HL-60 (cell line): ENCODE results near the gene MOCOS.

Source experiments
- DNase-seq, 2 experiments: peaks; one replicate each; pipeline ENCODE4 v3.0.0-alpha.2; 2010 to 2020; ENCODE audit warnings: low read depth in 1 of 2, low spot score in 1 of 2
- H3K27ac ChIP-seq: fragments of 250-450 bp; sonication (Bioruptor Pico); replicated peaks from 2 replicates; pipeline ENCODE4 v1.5.1; 2020; ENCODE audit warnings: mild to moderate bottlenecking, moderate library complexity
- H3K27me3 ChIP-seq: fragments of 250-450 bp; sonication (Bioruptor Pico); 2 replicates; pipeline ENCODE4 v1.5.1; 2021; ENCODE audit warnings: mild to moderate bottlenecking, moderate library complexity; ENCODE audit not compliant: insufficient read depth, poor library complexity, severe bottlenecking
- H3K4me3 ChIP-seq: replicated peaks from 2 replicates; pipeline ENCODE4 v1.5.1; 2011; ENCODE audit warnings: mild to moderate bottlenecking, control low read depth, low read length; ENCODE audit not compliant: insufficient read depth
- GABPA ChIP-seq: IDR thresholded peaks from 2 replicates; pipeline ENCODE4 v1.6.1; 2012; ENCODE audit warnings: low read depth
- POLR2AphosphoS5 ChIP-seq: IDR thresholded peaks from 2 replicates; pipeline ENCODE4 v1.6.1; 2012; ENCODE audit warnings: low read depth
- SPI1 ChIP-seq: IDR thresholded peaks from 2 replicates; pipeline ENCODE4 v1.6.1; 2012; ENCODE audit warnings: low read depth, mild to moderate bottlenecking, borderline replicate concordance
- TF ChIP-seq, protein P1 (sequence below): IDR thresholded peaks from one replicate; pipeline ENCODE4 v1.5.1; 2011; ENCODE audit warnings: low read length, control low read depth, inconsistent platforms; ENCODE audit not compliant: insufficient read depth
- TF ChIP-seq, protein P2 (sequence below): IDR thresholded peaks from 2 replicates; pipeline ENCODE4 v1.6.1; 2012; ENCODE audit warnings: low read depth; ENCODE audit not compliant: insufficient replicate concordance

Gene MOCOS

DNA sequence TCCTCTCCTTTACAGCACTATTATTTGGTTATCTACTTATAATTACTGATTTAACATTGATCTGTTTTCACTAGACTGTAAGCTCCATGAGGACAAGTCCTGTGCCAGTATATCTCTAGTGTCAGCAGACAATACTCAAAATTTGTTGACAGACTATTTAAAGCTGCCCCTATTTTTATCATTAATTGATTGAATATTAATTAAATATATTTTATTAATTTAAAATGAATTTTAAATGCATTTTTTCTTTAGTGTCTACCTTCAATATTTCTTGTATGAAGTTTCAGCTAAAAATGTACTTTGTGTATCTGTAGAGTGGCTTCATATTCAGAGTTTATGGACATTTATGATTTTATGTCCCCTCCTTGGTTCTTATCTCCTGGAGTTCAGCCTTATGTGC lies 83.9 kb downstream of the MOCOS start:
- no peak overlapping the region for H3K27ac ChIP-seq
- peaks cover 6% of the 10 kb centered on the region for H3K27me3 ChIP-seq
- TF ChIP-seq, protein P1, sequence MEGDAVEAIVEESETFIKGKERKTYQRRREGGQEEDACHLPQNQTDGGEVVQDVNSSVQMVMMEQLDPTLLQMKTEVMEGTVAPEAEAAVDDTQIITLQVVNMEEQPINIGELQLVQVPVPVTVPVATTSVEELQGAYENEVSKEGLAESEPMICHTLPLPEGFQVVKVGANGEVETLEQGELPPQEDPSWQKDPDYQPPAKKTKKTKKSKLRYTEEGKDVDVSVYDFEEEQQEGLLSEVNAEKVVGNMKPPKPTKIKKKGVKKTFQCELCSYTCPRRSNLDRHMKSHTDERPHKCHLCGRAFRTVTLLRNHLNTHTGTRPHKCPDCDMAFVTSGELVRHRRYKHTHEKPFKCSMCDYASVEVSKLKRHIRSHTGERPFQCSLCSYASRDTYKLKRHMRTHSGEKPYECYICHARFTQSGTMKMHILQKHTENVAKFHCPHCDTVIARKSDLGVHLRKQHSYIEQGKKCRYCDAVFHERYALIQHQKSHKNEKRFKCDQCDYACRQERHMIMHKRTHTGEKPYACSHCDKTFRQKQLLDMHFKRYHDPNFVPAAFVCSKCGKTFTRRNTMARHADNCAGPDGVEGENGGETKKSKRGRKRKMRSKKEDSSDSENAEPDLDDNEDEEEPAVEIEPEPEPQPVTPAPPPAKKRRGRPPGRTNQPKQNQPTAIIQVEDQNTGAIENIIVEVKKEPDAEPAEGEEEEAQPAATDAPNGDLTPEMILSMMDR: no peak
- TF ChIP-seq POLR2AphosphoS5 (no peak), GABPA (no peak), SPI1 (no peak)
- TF ChIP-seq, protein P2, sequence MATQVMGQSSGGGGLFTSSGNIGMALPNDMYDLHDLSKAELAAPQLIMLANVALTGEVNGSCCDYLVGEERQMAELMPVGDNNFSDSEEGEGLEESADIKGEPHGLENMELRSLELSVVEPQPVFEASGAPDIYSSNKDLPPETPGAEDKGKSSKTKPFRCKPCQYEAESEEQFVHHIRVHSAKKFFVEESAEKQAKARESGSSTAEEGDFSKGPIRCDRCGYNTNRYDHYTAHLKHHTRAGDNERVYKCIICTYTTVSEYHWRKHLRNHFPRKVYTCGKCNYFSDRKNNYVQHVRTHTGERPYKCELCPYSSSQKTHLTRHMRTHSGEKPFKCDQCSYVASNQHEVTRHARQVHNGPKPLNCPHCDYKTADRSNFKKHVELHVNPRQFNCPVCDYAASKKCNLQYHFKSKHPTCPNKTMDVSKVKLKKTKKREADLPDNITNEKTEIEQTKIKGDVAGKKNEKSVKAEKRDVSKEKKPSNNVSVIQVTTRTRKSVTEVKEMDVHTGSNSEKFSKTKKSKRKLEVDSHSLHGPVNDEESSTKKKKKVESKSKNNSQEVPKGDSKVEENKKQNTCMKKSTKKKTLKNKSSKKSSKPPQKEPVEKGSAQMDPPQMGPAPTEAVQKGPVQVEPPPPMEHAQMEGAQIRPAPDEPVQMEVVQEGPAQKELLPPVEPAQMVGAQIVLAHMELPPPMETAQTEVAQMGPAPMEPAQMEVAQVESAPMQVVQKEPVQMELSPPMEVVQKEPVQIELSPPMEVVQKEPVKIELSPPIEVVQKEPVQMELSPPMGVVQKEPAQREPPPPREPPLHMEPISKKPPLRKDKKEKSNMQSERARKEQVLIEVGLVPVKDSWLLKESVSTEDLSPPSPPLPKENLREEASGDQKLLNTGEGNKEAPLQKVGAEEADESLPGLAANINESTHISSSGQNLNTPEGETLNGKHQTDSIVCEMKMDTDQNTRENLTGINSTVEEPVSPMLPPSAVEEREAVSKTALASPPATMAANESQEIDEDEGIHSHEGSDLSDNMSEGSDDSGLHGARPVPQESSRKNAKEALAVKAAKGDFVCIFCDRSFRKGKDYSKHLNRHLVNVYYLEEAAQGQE: no peak
- H3K4me3 ChIP-seq: no peak overlapping the region
- no peak for DNase-seq

DNA sequence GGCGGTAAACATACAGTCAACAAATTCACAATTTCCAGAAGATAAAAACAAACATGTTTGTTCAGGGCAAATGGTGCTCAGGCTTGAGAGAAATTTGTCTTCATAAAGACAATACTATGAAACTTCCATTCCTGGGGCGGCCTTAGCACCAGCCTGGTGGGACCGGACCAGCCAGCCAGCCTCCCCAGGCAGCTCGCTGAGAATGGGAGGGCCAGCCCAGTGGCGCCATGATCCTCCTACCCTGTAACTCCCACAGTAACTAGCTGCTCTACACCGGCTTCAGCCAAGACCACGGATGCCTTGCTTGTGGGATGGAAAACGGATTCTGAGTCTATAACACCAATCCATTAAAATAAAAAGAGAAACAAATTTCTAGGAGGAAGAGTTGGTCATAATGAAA lies 86.0 kb downstream of the MOCOS start:
- peaks cover 5% of the 10 kb centered on the region for H3K27me3 ChIP-seq
- no peak for DNase-seq
- H3K27ac ChIP-seq: no peak overlapping the region
- TF ChIP-seq, protein P2: no peak
- TF ChIP-seq SPI1 (no peak), POLR2AphosphoS5 (no peak), GABPA (no peak)
- TF ChIP-seq, protein P1: no peak
- H3K4me3 ChIP-seq: no peak overlapping the region

DNA sequence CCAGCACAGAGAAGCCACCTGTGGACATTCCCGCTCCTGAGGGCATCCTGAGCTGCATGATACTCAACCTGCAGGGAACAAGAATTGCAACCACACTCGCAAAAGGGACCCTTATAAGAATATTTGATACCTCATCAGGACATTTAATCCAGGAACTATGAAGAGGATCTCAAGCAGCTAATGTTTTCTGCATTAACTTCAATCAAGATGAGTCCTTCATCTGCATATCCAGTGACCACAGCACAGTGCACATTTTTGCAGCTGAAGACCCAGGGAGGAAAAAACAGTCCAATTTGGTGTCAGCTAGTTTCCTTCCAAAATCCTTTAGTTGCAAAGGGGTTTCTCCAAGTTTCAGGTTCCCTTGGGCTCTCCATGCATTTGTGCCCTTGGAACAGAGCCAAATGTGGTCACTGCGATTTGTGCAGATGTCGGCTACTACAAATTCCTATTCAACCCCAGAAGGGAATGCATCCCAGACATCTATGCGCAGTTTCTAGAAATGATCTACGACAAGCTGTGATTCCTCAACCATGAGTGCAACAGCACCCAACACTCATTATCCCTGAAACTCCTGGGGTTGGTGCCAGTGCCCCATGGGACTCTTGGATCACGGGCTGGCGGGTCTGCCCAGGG lies 86.9 kb downstream of the MOCOS start:
- TF ChIP-seq, protein P1: no peak
- TF ChIP-seq GABPA (no peak), POLR2AphosphoS5 (no peak), SPI1 (no peak)
- TF ChIP-seq, protein P2: no peak
- H3K4me3 ChIP-seq: no peak overlapping the region
- no peak for DNase-seq

More for the DNA sequence above, 86.9 kb downstream of the MOCOS start:
- Histone ChIP-seq H3K27me3 (peaks cover 7% of the 10 kb centered on the region), H3K27ac (no peak overlapping the region)
